WTC11 (cell line): ENCODE results near the gene LDLRAD3. TPM values are rescaled to one million over a fixed set of nuclear protein-coding genes. Genes with fewer than 3 reads are reported as not detected.

Source experiments
- ATAC-seq: fragments of 200-7000 bp; cut with Tn5 transposase; 2 replicates; pipeline ENCODE4 v1.10.0; 2021; ENCODE audit warnings: mild to moderate bottlenecking, moderate library complexity
- CTCF ChIA-PET: fragments of 300-600 bp; sonication (Branson Sonifier 250); formaldehyde crosslinking; loops from one replicate; lab custom pipeline; 2021; ENCODE audit warnings: antibody characterized with exemption; lab: Charles Lee
- POLR2A ChIA-PET: fragments of 350-600 bp; sonication (Branson Sonifier 250); formaldehyde crosslinking; loops from one replicate; lab custom pipeline; 2021; ENCODE audit warnings: antibody characterized with exemption; lab: Charles Lee
- DNase-seq: peaks from one replicate; pipeline ENCODE4 v3.0.0; 2021; ENCODE audit warnings: low spot score
- H3K27ac Mint-ChIP-seq: 2 replicates; pipeline ENCODE4 v1.8.0; 2021; ENCODE audit warnings: mixed read lengths
- H3K27me3 Mint-ChIP-seq: 2 replicates; pipeline ENCODE4 v1.8.0; 2021; ENCODE audit warnings: low read depth, mild to moderate bottlenecking, moderate library complexity, mixed read lengths
- H3K36me3 Mint-ChIP-seq: 2 replicates; pipeline ENCODE4 v1.8.0; 2021; ENCODE audit warnings: mixed read lengths
- H3K4me1 Mint-ChIP-seq: 2 replicates; pipeline ENCODE4 v1.8.0; 2022; ENCODE audit warnings: mixed read lengths
- H3K4me3 Mint-ChIP-seq: 2 replicates; pipeline ENCODE4 v1.8.0; 2021; ENCODE audit warnings: mild to moderate bottlenecking, moderate library complexity, mixed read lengths
- H3K9me3 Mint-ChIP-seq: 2 replicates; pipeline ENCODE4 v1.8.0; 2021; ENCODE audit warnings: mixed read lengths
- E2F5 ChIP-seq: sonication (generic); formaldehyde crosslinking; IDR thresholded peaks from 2 replicates; pipeline ENCODE4 v1.8.1; 2022; ENCODE audit warnings: mild to moderate bottlenecking, moderate library complexity, missing genetic modification reagents
- ETV6 ChIP-seq: sonication (generic); formaldehyde crosslinking; IDR thresholded peaks from 2 replicates; pipeline ENCODE4 v1.8.1; 2022; ENCODE audit warnings: mild to moderate bottlenecking, missing genetic modification reagents
- FOXK1 ChIP-seq: sonication (generic); formaldehyde crosslinking; IDR thresholded peaks from 2 replicates; pipeline ENCODE4 v1.8.0; 2022; ENCODE audit warnings: mild to moderate bottlenecking, moderate library complexity, missing genetic modification reagents
- IRF2 ChIP-seq: sonication (generic); formaldehyde crosslinking; IDR thresholded peaks from 2 replicates; pipeline ENCODE4 v1.8.0; 2022; ENCODE audit warnings: low read depth, missing genetic modification reagents, borderline replicate concordance
- MYBL2 ChIP-seq: sonication (generic); formaldehyde crosslinking; IDR thresholded peaks from 2 replicates; pipeline ENCODE4 v1.8.1; 2023; ENCODE audit warnings: mild to moderate bottlenecking, moderate library complexity, missing genetic modification reagents
- RORB ChIP-seq: fragments of 250-450 bp; sonication (Bioruptor Pico); IDR thresholded peaks from 2 replicates; pipeline ENCODE4 v1.9.0; 2021; ENCODE audit warnings: mild to moderate bottlenecking
- SMAD4 ChIP-seq: sonication (generic); formaldehyde crosslinking; IDR thresholded peaks from 2 replicates; pipeline ENCODE4 v1.8.0; 2022; ENCODE audit warnings: mild to moderate bottlenecking, missing genetic modification reagents
- SOX15 ChIP-seq: fragments of 250-450 bp; sonication (Bioruptor Pico); IDR thresholded peaks from 2 replicates; pipeline ENCODE4 v1.9.0; 2021; ENCODE audit warnings: mild to moderate bottlenecking
- ZBTB43 ChIP-seq: sonication (generic); formaldehyde crosslinking; IDR thresholded peaks from 2 replicates; pipeline ENCODE4 v1.8.1; 2023; ENCODE audit warnings: mild to moderate bottlenecking, missing genetic modification reagents
- ZNF232 ChIP-seq: sonication (generic); formaldehyde crosslinking; IDR thresholded peaks from 2 replicates; pipeline ENCODE4 v1.8.0; 2022; ENCODE audit warnings: mild to moderate bottlenecking, missing genetic modification reagents
- ZNF317 ChIP-seq: sonication (generic); formaldehyde crosslinking; IDR thresholded peaks from 2 replicates; pipeline ENCODE4 v1.8.1; 2023; ENCODE audit warnings: low read depth, mild to moderate bottlenecking, moderate library complexity, missing genetic modification reagents, borderline replicate concordance
- ZNF396 ChIP-seq: fragments of 250-450 bp; sonication (Bioruptor Pico); IDR thresholded peaks from 2 replicates; pipeline ENCODE4 v1.8.0; 2021; ENCODE audit warnings: mild to moderate bottlenecking, moderate library complexity, borderline replicate concordance
- total RNA-seq: library from RNA; stranded (reverse); gene quantifications from 3 replicates; pipeline ENCODE4 v1.2.3, GENCODE V29; 2021
- TF ChIP-seq, protein P1 (sequence below): sonication (generic); formaldehyde crosslinking; IDR thresholded peaks from 2 replicates; pipeline ENCODE4 v1.8.0; 2022; ENCODE audit warnings: mild to moderate bottlenecking, missing genetic modification reagents
- TF ChIP-seq, protein P2 (sequence below): sonication (generic); formaldehyde crosslinking; IDR thresholded peaks from 2 replicates; pipeline ENCODE4 v1.8.0; 2023; ENCODE audit warnings: missing genetic modification reagents, mild to moderate bottlenecking, borderline replicate concordance
- TF ChIP-seq, protein P3 (sequence below): sonication (generic); formaldehyde crosslinking; conservative IDR thresholded peaks from 2 replicates; pipeline ENCODE4 v1.8.1; 2023; ENCODE audit warnings: mild to moderate bottlenecking, low read depth, missing genetic modification reagents, moderate library complexity
- TF ChIP-seq, protein P4 (sequence below): sonication (generic); formaldehyde crosslinking; conservative IDR thresholded peaks from 2 replicates; pipeline ENCODE4 v1.8.1; 2022; ENCODE audit warnings: mild to moderate bottlenecking, missing genetic modification reagents

The LDLRAD3 gene
- total RNA-seq, 1 experiment from 2014 or later, result 14.5 TPM

DNA sequence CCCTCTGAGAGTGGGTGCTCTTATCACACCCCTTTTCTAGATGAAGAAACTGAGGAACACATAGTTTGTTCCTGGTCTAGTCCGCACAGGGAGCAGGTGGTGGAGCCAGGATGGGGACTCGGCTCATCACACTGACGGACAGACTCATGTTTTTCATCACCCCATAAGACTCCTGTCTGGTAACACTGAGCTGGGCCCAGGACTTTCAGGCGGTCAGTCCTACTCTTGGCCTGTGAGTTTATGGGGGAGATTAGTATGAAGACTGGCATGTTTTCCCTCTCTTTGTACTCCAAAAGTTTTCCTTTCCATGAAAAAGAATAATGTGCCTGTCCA, 160.8 kb downstream of the LDLRAD3 start:
- H3K9me3 Mint-ChIP-seq, result no peaks in the 10 kb centered on the region
- no peak for DNase-seq
- no peak for ATAC-seq
- H3K36me3 Mint-ChIP-seq, result peaks cover 42% of the 10 kb centered on the region
- ChIA-PET CTCF (interaction anchor here (0.7 to 1.9 kb wide), 8 partner anchors 9 to 485 kb away, joined by 3 to 9 read pairs (median 4); no protein-coding TSS in a partner anchor), POLR2A (interaction anchor here (0.6 to 1.1 kb wide), 3 partner anchors 12 to 118 kb away, joined by 3 to 5 read pairs (median 4); no protein-coding TSS in a partner anchor)
- no peak for TF ChIP-seq ZNF317 (CRISPR knock-in tag)
- TF ChIP-seq, protein P1, sequence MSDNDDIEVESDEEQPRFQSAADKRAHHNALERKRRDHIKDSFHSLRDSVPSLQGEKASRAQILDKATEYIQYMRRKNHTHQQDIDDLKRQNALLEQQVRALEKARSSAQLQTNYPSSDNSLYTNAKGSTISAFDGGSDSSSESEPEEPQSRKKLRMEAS, result no peak
- no peak for TF ChIP-seq MYBL2
- TF ChIP-seq, protein P2, sequence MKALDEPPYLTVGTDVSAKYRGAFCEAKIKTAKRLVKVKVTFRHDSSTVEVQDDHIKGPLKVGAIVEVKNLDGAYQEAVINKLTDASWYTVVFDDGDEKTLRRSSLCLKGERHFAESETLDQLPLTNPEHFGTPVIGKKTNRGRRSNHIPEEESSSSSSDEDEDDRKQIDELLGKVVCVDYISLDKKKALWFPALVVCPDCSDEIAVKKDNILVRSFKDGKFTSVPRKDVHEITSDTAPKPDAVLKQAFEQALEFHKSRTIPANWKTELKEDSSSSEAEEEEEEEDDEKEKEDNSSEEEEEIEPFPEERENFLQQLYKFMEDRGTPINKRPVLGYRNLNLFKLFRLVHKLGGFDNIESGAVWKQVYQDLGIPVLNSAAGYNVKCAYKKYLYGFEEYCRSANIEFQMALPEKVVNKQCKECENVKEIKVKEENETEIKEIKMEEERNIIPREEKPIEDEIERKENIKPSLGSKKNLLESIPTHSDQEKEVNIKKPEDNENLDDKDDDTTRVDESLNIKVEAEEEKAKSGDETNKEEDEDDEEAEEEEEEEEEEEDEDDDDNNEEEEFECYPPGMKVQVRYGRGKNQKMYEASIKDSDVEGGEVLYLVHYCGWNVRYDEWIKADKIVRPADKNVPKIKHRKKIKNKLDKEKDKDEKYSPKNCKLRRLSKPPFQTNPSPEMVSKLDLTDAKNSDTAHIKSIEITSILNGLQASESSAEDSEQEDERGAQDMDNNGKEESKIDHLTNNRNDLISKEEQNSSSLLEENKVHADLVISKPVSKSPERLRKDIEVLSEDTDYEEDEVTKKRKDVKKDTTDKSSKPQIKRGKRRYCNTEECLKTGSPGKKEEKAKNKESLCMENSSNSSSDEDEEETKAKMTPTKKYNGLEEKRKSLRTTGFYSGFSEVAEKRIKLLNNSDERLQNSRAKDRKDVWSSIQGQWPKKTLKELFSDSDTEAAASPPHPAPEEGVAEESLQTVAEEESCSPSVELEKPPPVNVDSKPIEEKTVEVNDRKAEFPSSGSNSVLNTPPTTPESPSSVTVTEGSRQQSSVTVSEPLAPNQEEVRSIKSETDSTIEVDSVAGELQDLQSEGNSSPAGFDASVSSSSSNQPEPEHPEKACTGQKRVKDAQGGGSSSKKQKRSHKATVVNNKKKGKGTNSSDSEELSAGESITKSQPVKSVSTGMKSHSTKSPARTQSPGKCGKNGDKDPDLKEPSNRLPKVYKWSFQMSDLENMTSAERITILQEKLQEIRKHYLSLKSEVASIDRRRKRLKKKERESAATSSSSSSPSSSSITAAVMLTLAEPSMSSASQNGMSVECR (CRISPR knock-in tag), result no peak
- TF ChIP-seq ZNF232 (CRISPR knock-in tag), result no peak
- TF ChIP-seq SMAD4 (CRISPR knock-in tag), result no peak
- no peak for TF ChIP-seq FOXK1
- TF ChIP-seq E2F5 (CRISPR knock-in tag), result no peak
- TF ChIP-seq, protein P3, sequence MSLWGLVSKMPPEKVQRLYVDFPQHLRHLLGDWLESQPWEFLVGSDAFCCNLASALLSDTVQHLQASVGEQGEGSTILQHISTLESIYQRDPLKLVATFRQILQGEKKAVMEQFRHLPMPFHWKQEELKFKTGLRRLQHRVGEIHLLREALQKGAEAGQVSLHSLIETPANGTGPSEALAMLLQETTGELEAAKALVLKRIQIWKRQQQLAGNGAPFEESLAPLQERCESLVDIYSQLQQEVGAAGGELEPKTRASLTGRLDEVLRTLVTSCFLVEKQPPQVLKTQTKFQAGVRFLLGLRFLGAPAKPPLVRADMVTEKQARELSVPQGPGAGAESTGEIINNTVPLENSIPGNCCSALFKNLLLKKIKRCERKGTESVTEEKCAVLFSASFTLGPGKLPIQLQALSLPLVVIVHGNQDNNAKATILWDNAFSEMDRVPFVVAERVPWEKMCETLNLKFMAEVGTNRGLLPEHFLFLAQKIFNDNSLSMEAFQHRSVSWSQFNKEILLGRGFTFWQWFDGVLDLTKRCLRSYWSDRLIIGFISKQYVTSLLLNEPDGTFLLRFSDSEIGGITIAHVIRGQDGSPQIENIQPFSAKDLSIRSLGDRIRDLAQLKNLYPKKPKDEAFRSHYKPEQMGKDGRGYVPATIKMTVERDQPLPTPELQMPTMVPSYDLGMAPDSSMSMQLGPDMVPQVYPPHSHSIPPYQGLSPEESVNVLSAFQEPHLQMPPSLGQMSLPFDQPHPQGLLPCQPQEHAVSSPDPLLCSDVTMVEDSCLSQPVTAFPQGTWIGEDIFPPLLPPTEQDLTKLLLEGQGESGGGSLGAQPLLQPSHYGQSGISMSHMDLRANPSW, result no peak
- no peak for TF ChIP-seq IRF2
- TF ChIP-seq ETV6 (CRISPR knock-in tag), result no peak
- TF ChIP-seq ZNF396 (CRISPR knock-in tag), result no peak
- TF ChIP-seq ZBTB43 (CRISPR knock-in tag), result no peak
- TF ChIP-seq, protein P4, sequence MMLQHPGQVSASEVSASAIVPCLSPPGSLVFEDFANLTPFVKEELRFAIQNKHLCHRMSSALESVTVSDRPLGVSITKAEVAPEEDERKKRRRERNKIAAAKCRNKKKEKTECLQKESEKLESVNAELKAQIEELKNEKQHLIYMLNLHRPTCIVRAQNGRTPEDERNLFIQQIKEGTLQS, result no peak
- TF ChIP-seq RORB (CRISPR knock-in tag), result no peak
- TF ChIP-seq SOX15 (CRISPR knock-in tag), result no peak
- no peaks in the 10 kb centered on the region; the same call in 1 of the 2 replicates for H3K27me3 Mint-ChIP-seq
- no peak overlapping the region for H3K4me3 Mint-ChIP-seq
- H3K27ac Mint-ChIP-seq, result peak overlapping the region; percentile 84
- peaks cover 52% of the 10 kb centered on the region for H3K4me1 Mint-ChIP-seq
